ENCODE measurements around the gene TMEM253.

The TMEM253 gene

GRCh38 chr14:21101802-21102413 is 1.0 kb downstream of the TMEM253 start:
- TF ChIP-seq CTCF (IDR thresholded peaks at IDR 0.05; ENCODE audit: control extremely low read depth, extremely low read depth, low read depth, missing control alignments) = no peak
- DNase-seq (ENCODE audit: extremely low spot score) = peak; percentile 2
- ChIA-PET POLR2A (interaction anchor here (0.5 to 1.5 kb wide), 2 partner anchors 31 to 592 kb away, joined by 3 to 4 read pairs; no protein-coding TSS in a partner anchor), CTCF (interaction anchor here (1.1 to 13.3 kb wide), 10 partner anchors 7 to 98 kb away, joined by 3 to 228 read pairs (median 45); partner anchors contain the start of gene ARHGEF40)

DNA sequence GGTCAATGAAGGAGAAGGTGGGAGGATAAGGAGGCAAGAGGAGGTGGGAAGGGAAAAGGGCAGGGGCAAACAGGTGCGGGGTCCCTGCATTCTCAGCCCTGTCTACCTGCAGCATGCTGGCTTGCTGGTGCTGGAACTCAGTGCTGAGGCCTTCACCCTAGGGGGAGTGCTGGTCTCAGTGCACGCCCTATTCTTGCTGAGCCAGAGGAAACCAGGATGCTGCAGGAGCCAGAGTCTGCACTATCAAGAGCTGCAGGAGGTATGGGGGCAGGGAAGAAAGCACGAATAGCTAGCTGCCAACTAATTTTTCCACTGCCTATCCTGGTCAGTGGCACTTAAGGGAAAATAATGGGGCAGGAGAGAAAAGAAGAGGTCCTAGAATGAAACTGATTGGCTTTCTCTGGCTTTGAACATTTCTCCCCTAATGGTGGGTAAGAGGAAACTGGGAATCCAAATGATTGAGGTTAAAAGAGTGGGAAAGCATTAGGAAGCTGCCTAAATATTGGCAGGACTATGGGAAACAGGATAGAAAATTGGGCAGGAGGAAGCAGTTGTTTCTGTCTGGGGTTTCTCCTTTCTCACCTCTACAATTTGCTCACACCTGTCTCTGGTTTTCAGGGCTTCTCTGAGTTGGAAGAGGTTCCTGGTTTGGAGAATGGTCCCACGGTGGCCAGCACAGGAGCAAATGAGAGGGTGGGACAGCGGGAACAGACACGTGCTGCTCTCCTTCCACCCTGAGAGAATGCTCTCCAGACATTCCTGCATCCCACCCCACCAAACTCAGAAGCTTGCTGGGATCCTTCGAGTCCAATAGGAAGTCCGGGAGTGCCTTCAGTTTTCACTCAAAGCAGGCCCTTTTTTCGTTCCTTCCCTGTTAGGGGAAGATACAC is 1.9 kb downstream of the TMEM253 start:
- CTCF ChIA-PET = interaction anchor here (0.7 to 13.3 kb wide), 17 partner anchors 8 to 616 kb away, joined by 3 to 228 read pairs (median 11); partner anchors contain the start of genes ARHGEF40 and METTL3
- POLR2A ChIA-PET = interaction anchor here (0.5 kb wide), 1 partner anchor 106 kb away, joined by 4 read pairs; no protein-coding TSS in a partner anchor
- peak; percentile 15 for DNase-seq (ENCODE audit: extremely low spot score)
- no peak for TF ChIP-seq CTCF (IDR thresholded peaks at IDR 0.05; ENCODE audit: control extremely low read depth, extremely low read depth, low read depth, missing control alignments)

GRCh38 chr14:21103411-21103709 is 2.5 kb downstream of the TMEM253 start:
- ChIA-PET CTCF (interaction anchor here (0.7 to 13.3 kb wide), 18 partner anchors 9 to 616 kb away, joined by 3 to 228 read pairs (median 10); partner anchors contain the start of genes ARHGEF40 and METTL3), POLR2A (no interaction called here)
- TF ChIP-seq CTCF (IDR thresholded peaks at IDR 0.05; ENCODE audit: control extremely low read depth, extremely low read depth, low read depth, missing control alignments) = no peak
- DNase-seq (ENCODE audit: extremely low spot score) = no peak

- peak; percentile 69 for TF ChIP-seq CTCF (IDR thresholded peaks at IDR 0.05; ENCODE audit: control extremely low read depth, extremely low read depth, low read depth, missing control alignments)
- CTCF ChIA-PET = interaction anchor here (0.7 to 13.3 kb wide), 30 partner anchors 9 to 409 kb away, joined by 3 to 228 read pairs (median 6); partner anchors contain the start of genes ARHGEF40, METTL3 and SLC39A2
- POLR2A ChIA-PET = interaction anchor here (1.0 to 1.1 kb wide), 2 partner anchors 12 to 89 kb away, joined by 3 read pairs; no protein-coding TSS in a partner anchor
- peak; percentile 94 for DNase-seq (ENCODE audit: extremely low spot score)
Measured at GRCh38 chr14:21103710-21104447, 3.0 kb downstream of the TMEM253 start.

- POLR2A ChIA-PET = interaction anchor here (0.6 to 1.1 kb wide), 3 partner anchors 12 to 90 kb away, joined by 3 read pairs; no protein-coding TSS in a partner anchor
- peak; percentile 66 for DNase-seq (ENCODE audit: extremely low spot score)
- peak; percentile 97 for TF ChIP-seq CTCF (IDR thresholded peaks at IDR 0.05; ENCODE audit: control extremely low read depth, extremely low read depth, low read depth, missing control alignments)
- CTCF ChIA-PET = interaction anchor here (0.7 to 13.3 kb wide), 31 partner anchors 8 to 409 kb away, joined by 3 to 228 read pairs (median 6); partner anchors contain the start of genes ARHGEF40, METTL3 and SLC39A2
Measured at GRCh38 chr14:21104448-21105060, 3.7 kb downstream of the TMEM253 start.

All from GM10248 (cell line).